ENCODE measurements around the gene CCDC158. TPM values are rescaled to one million over a fixed set of nuclear protein-coding genes. Genes with fewer than 3 reads are reported as not detected.

Gene CCDC158
- total RNA-seq, 1 donor from 2014 or later = not detected

Other genes with a start within 250 kb of the CCDC158 start
- 7.4 and 7.6 TPM in 2 replicates for gene SCARB2, start 207.3 kb downstream of the CCDC158 start, total RNA-seq
- not detected in 2 replicates for gene FAM47E, start 169.4 kb downstream of the CCDC158 start, total RNA-seq
- gene STBD1, start 114.4 kb downstream of the CCDC158 start, total RNA-seq = 1.2 and 1.3 TPM in 2 replicates
- gene SHROOM3, start 14.1 kb upstream of the CCDC158 start, total RNA-seq = not detected in 2 replicates

All from T-helper 2 cell treated with Interferon-gamma antibody and Interleukin-4, amounts not matched to agents 100 ng/mL and 5 ng/mL, for 36 hours (primary cell).